Coronary artery (tissue), 2 donors: Measurements from ENCODE around the gene CLASP2.

Source experiments
- DNase-seq: peaks from one replicate; pipeline ENCODE4 v3.0.0-alpha.2; 2017; ENCODE audit warnings: low spot score
- H3K27ac ChIP-seq, 2 donors: fragments of 200-600 bp; sonication (generic); one replicate each; pipeline ENCODE4 v1.5.1; 2016 to 2019
- H3K4me3 ChIP-seq: fragments of 200-600 bp; sonication (generic); 2 replicates; pipeline ENCODE4 v1.5.1; 2016; ENCODE audit warnings: mild to moderate bottlenecking, moderate library complexity
- CTCF ChIP-seq: fragments of 200-600 bp; sonication (generic); IDR thresholded peaks from one replicate; pipeline ENCODE4 v1.5.1; 2019; ENCODE audit warnings: antibody characterized with exemption

The CLASP2 gene

GRCh38 chr3:33505027-33505426 lies 213.0 kb downstream of the CLASP2 start:
- Histone ChIP-seq H3K4me3 (no peak overlapping the region), H3K27ac (no peak overlapping the region)
- no peak for DNase-seq
- TF ChIP-seq CTCF: no peak

- no peak for DNase-seq
Measured at GRCh38 chr3:33496449-33496848, 221.6 kb downstream of the CLASP2 start.

GRCh38 chr3:33491721-33492120 lies 226.3 kb downstream of the CLASP2 start:
- TF ChIP-seq CTCF: no peak
- H3K4me3 ChIP-seq: no peak overlapping the region
- DNase-seq: no peak
- no peak overlapping the region for H3K27ac ChIP-seq

More at GRCh38 chr3:33496449-33496848, 221.6 kb downstream of the CLASP2 start:
- TF ChIP-seq CTCF: no peak
- Histone ChIP-seq H3K27ac (no peak overlapping the region), H3K4me3 (no peak overlapping the region)

GRCh38 chr3:33490641-33491241 lies 227.3 kb downstream of the CLASP2 start:
- no peak for DNase-seq

GRCh38 chr3:33488683-33489082 lies 229.4 kb downstream of the CLASP2 start:
- no peak for DNase-seq

More at GRCh38 chr3:33490641-33491241, 227.3 kb downstream of the CLASP2 start:
- H3K4me3 ChIP-seq: no peak overlapping the region
- H3K27ac ChIP-seq: no peak overlapping the region
- no peak for TF ChIP-seq CTCF

GRCh38 chr3:33488246-33488645 lies 229.8 kb downstream of the CLASP2 start:
- no peak for TF ChIP-seq CTCF
- H3K27ac ChIP-seq: no peak overlapping the region
- DNase-seq: no peak
- H3K4me3 ChIP-seq: no peak overlapping the region

More at GRCh38 chr3:33488683-33489082, 229.4 kb downstream of the CLASP2 start:
- H3K27ac ChIP-seq: no peak overlapping the region
- no peak overlapping the region for H3K4me3 ChIP-seq
- TF ChIP-seq CTCF: no peak

- H3K4me3 ChIP-seq: no peak overlapping the region
- no peak for TF ChIP-seq CTCF
- no peak for DNase-seq
- H3K27ac ChIP-seq: no peak overlapping the region
Measured at GRCh38 chr3:33482111-33482521, 235.9 kb downstream of the CLASP2 start.
